CD14-positive monocyte (primary cell): ENCODE data around the gene PRPF4. TPM values are rescaled to one million over a fixed set of nuclear protein-coding genes. Genes with fewer than 3 reads are reported as not detected.

Experiments used
- DNase-seq, 3 donors: peaks; one replicate each; pipeline ENCODE4 v3.0.0-alpha.2; 2011 to 2022
- H2AFZ ChIP-seq: 2 replicates; pipeline ENCODE4 v1.6.0; 2012; ENCODE audit warnings: mild to moderate bottlenecking, low read depth, low read length, inconsistent platforms; ENCODE audit not compliant: insufficient read depth, poor library complexity, severe bottlenecking
- H3K27ac ChIP-seq, 2 donors: 1 replicate in 1 of 2; 2 replicates in 1 of 2; pipeline ENCODE4 v1.5.1; 2012 to 2013; ENCODE audit warnings: low read length in 2 of 2, control low read depth in 1 of 2, inconsistent platforms in 1 of 2, low read depth in 1 of 2, mild to moderate bottlenecking in 1 of 2
- H3K27me3 ChIP-seq, 2 donors: one replicate each; pipeline versions ENCODE4 v1.6.0 to v1.6.1; 2011 to 2013; ENCODE audit warnings: low read length in 2 of 2; ENCODE audit not compliant: control insufficient read depth in 2 of 2, insufficient read depth in 2 of 2
- H3K36me3 ChIP-seq, 2 donors: replicated peaks in 1 of 2; 1 replicate in 1 of 2; 2 replicates in 1 of 2; pipeline versions ENCODE4 v1.5.1 to v1.6.1; 2012 to 2013; ENCODE audit warnings: low read length in 2 of 2, control low read depth in 1 of 2, inconsistent platforms in 1 of 2, mild to moderate bottlenecking in 1 of 2; ENCODE audit not compliant: insufficient read depth in 2 of 2, control insufficient read depth in 1 of 2
- H3K4me1 ChIP-seq, 2 donors: 1 replicate in 1 of 2; 2 replicates in 1 of 2; pipeline versions ENCODE4 v1.5.1 to v1.6.1; 2012 to 2013; ENCODE audit warnings: low read length in 2 of 2, control low read depth in 1 of 2, inconsistent platforms in 1 of 2, mild to moderate bottlenecking in 1 of 2, moderate library complexity in 1 of 2; ENCODE audit not compliant: insufficient read depth in 2 of 2, control insufficient read depth in 1 of 2
- H3K4me2 ChIP-seq: replicated peaks from 2 replicates; pipeline ENCODE3; 2012; ENCODE audit warnings: low read length, moderate library complexity, mild to moderate bottlenecking; ENCODE audit not compliant: poor library complexity, severe bottlenecking; ENCODE audit errors: extremely low read depth
- H3K4me3 ChIP-seq, 3 experiments: fragments of 200-600 bp in 1 of 3; sonication (generic) in 1 of 3; replicated peaks in 1 of 3; 1 replicate in 2 of 3; 2 replicates in 1 of 3; pipeline ENCODE4 v1.5.1; 2011 to 2013; ENCODE audit warnings: low read length in 3 of 3, mild to moderate bottlenecking in 3 of 3, control low read depth in 2 of 3, low read depth in 2 of 3, inconsistent platforms in 1 of 3, moderate library complexity in 1 of 3
- H3K79me2 ChIP-seq: 2 replicates; pipeline ENCODE4 v1.6.0; 2012; ENCODE audit warnings: mild to moderate bottlenecking, control low read depth, inconsistent platforms, low read length, moderate library complexity; ENCODE audit not compliant: insufficient read depth
- H3K9ac ChIP-seq: 2 replicates; pipeline ENCODE4 v1.6.0; 2017; ENCODE audit warnings: low read length, mild to moderate bottlenecking; ENCODE audit not compliant: insufficient read depth, poor library complexity, severe bottlenecking
- H3K9me3 ChIP-seq, 2 donors: replicated peaks in 1 of 2; 1 replicate in 1 of 2; 2 replicates in 1 of 2; pipeline versions ENCODE4 v1.5.1 to v1.6.1; 2012 to 2013; ENCODE audit warnings: low read length in 2 of 2, control low read depth in 1 of 2; ENCODE audit not compliant: control insufficient read depth in 1 of 2, insufficient read depth in 1 of 2
- H4K20me1 ChIP-seq: 2 replicates; pipeline ENCODE4 v1.6.0; 2012; ENCODE audit warnings: mild to moderate bottlenecking, low read length, control low read depth, moderate library complexity; ENCODE audit not compliant: insufficient read depth
- H3K27ac Mint-ChIP-seq, 7 donors: one replicate each; pipeline ENCODE4 v1.8.0; 2020; ENCODE audit warnings: mild to moderate bottlenecking in 7 of 7, mixed read lengths in 7 of 7, moderate library complexity in 6 of 7, inconsistent platforms in 2 of 7
- H3K27me3 Mint-ChIP-seq, 3 donors: one replicate each; pipeline ENCODE4 v1.8.0; 2021 to 2022; ENCODE audit warnings: low read depth in 3 of 3, mild to moderate bottlenecking in 3 of 3, mixed read lengths in 3 of 3, moderate library complexity in 3 of 3, inconsistent platforms in 1 of 3
- H3K36me3 Mint-ChIP-seq, 2 donors: one replicate each; pipeline ENCODE4 v1.8.0; 2020; ENCODE audit warnings: mixed read lengths in 2 of 2, inconsistent platforms in 1 of 2, mild to moderate bottlenecking in 1 of 2
- H3K4me1 Mint-ChIP-seq: one replicate; pipeline ENCODE4 v1.8.0; 2020; ENCODE audit warnings: mild to moderate bottlenecking, mixed read lengths
- H3K4me3 Mint-ChIP-seq, 2 donors: one replicate each; pipeline ENCODE4 v1.8.0; 2020; ENCODE audit warnings: mild to moderate bottlenecking in 2 of 2, mixed read lengths in 2 of 2, moderate library complexity in 1 of 2
- H3K9me3 Mint-ChIP-seq, 7 donors: one replicate each; pipeline ENCODE4 v1.8.0; 2020 to 2022; ENCODE audit warnings: mixed read lengths in 7 of 7, mild to moderate bottlenecking in 6 of 7, moderate library complexity in 6 of 7, inconsistent platforms in 2 of 7
- WGBS: methylation state at CpG from one replicate; pipeline ENCODE4 v1.1.5; 2013; ENCODE audit warnings: missing lambda C conversion rate; ENCODE audit not compliant: insufficient coverage; 5-methylcytosine and 5-hydroxymethylcytosine counted together
- intact Hi-C, 2 donors: fragments of 100-400 bp; cut with micrococcal nuclease; formaldehyde crosslinking; loops; one replicate each; pipeline versions ENCODE4 v1.15.0 to v1.15.1; 2023
- polyA plus RNA-seq, 3 donors: library from polyadenylated mRNA; depleted of rRNA in 1 of 3; unstranded in 2 of 3; stranded (reverse) in 1 of 3; fragments of 300-500 nt in 2 of 3; fragments of >200 nt in 1 of 3; fragmentation: Illumina TruSeq in 2 of 3; gene quantifications; 1 replicate in 2 of 3; 2 replicates in 1 of 3; pipeline ENCODE4 v1.2.3, GENCODE V29; 2012 to 2021
- TF ChIP-seq, protein P1 (sequence below): fragments of 200-600 bp; IDR thresholded peaks from one replicate; pipeline ENCODE4 v1.8.0; 2022; ENCODE audit warnings: antibody characterized with exemption, mild to moderate bottlenecking

The PRPF4 gene
- polyA plus RNA-seq, 3 donors: 13.0 to 23.8 (median 22.1) TPM

DNA sequence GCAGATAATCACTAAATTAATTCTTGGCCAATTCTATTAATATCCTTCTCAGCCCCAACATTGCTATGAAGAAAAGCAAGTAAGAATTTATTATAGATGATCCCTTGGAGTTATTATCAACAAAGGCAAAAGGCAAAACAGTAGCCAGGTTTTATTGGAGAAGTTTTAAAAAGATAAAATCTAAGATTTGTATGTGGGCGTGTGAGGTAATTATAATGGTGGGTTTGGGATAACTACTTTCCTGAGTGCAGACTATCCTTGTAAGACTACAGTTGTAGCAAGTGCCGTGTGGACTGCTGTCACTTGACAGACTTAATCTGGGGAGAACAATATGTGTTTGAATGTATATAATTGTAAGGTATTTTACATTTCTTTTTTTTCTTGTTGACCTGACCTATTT, 30.9 kb upstream of the PRPF4 start:
- Histone ChIP-seq H3K36me3 (no peaks in the 10 kb centered on the region), H3K4me2 (no peak overlapping the region), H4K20me1 (peaks cover 32% of the 10 kb centered on the region), H3K4me3 (no peak overlapping the region), H2AFZ (no peak overlapping the region), H3K4me1 (peaks cover 0 to 8% of the 10 kb centered on the region in 2 donors), H3K27me3 (no peaks in the 10 kb centered on the region), H3K27ac (no peak overlapping the region), H3K9me3 (no peaks in the 10 kb centered on the region), H3K9ac (no peak overlapping the region), H3K79me2 (peaks cover 15% of the 10 kb centered on the region)
- 100% methylated on average over 1 of the region's 2 CpGs for WGBS
- H3K27ac Mint-ChIP-seq: peak overlapping the region in 1 of 7 donors; percentile 26
- peaks cover 11 to 18% of the 10 kb centered on the region in 2 donors for H3K36me3 Mint-ChIP-seq
- TF ChIP-seq, protein P1, sequence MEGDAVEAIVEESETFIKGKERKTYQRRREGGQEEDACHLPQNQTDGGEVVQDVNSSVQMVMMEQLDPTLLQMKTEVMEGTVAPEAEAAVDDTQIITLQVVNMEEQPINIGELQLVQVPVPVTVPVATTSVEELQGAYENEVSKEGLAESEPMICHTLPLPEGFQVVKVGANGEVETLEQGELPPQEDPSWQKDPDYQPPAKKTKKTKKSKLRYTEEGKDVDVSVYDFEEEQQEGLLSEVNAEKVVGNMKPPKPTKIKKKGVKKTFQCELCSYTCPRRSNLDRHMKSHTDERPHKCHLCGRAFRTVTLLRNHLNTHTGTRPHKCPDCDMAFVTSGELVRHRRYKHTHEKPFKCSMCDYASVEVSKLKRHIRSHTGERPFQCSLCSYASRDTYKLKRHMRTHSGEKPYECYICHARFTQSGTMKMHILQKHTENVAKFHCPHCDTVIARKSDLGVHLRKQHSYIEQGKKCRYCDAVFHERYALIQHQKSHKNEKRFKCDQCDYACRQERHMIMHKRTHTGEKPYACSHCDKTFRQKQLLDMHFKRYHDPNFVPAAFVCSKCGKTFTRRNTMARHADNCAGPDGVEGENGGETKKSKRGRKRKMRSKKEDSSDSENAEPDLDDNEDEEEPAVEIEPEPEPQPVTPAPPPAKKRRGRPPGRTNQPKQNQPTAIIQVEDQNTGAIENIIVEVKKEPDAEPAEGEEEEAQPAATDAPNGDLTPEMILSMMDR: no peak
- peaks cover 0 to 5% (median 0%) of the 10 kb centered on the region in 7 donors for H3K9me3 Mint-ChIP-seq
- intact Hi-C loops: no loop called here
- peaks cover 10% of the 10 kb centered on the region for H3K4me1 Mint-ChIP-seq
- no peak overlapping the region for H3K4me3 Mint-ChIP-seq
- DNase-seq: no peak
- peaks cover 0 to 4% (median 0%) of the 10 kb centered on the region in 3 donors for H3K27me3 Mint-ChIP-seq

DNA sequence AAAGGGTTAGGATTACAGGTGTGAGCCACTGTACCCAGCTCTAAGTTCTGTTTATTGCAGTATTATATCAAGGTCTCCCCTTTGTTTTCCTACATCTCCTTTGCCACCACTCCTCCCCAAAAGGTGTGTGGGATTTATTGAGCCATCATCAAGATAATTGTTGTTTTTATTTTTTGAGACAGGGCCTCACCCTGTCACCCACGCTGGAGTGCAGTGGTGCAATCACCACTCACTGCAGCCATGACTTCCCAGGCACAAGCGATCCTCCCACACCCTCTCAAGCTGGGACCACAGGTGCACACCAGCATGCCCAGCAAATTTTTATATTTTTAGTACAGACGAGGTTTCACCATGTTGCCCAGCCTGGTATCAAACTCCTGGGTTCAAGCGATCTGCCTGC, 29.6 kb upstream of the PRPF4 start:
- H3K4me3 ChIP-seq: no peak overlapping the region
- H3K36me3 ChIP-seq: peaks cover 0 to 2% of the 10 kb centered on the region in 2 donors
- H4K20me1 ChIP-seq: peaks cover 32% of the 10 kb centered on the region
- no peak overlapping the region for H3K9ac ChIP-seq
- Mint-ChIP-seq H3K27ac (peak overlapping the region in 2 of 7 donors; percentile 7 to 33), H3K27me3 (peaks cover 0 to 3% (median 0%) of the 10 kb centered on the region in 3 donors), H3K4me1 (peaks cover 8% of the 10 kb centered on the region), H3K9me3 (peaks cover 0 to 8% (median 0%) of the 10 kb centered on the region in 7 donors), H3K4me3 (no peak overlapping the region), H3K36me3 (peaks cover 12 to 21% of the 10 kb centered on the region in 2 donors)
- 83% methylated on average over 3 of the region's 4 CpGs for WGBS
- no peak overlapping the region for H2AFZ ChIP-seq
- no peaks in the 10 kb centered on the region for H3K27me3 ChIP-seq
- H3K4me1 ChIP-seq: peaks cover 0 to 8% of the 10 kb centered on the region in 2 donors
- H3K4me2 ChIP-seq: no peak overlapping the region
- peaks cover 0 to 3% of the 10 kb centered on the region in 2 donors for H3K9me3 ChIP-seq
- peaks cover 8% of the 10 kb centered on the region for H3K79me2 ChIP-seq
- intact Hi-C loops: no loop called here
- no peak overlapping the region for H3K27ac ChIP-seq
- TF ChIP-seq, protein P1: no peak
- no peak for DNase-seq
